A549 (cell line): ENCODE data around the gene ATP6V1B1.

Experiments used
- CHD4 ChIP-seq: fragments of 200-600 bp; sonication (generic); IDR thresholded peaks from 2 replicates; pipeline ENCODE4 v1.6.1; 2016; ENCODE audit warnings: antibody characterized with exemption, mild to moderate bottlenecking, borderline replicate concordance
- CTCF ChIP-seq: fragments of >200 bp; sonication (Bioruptor Twin); formaldehyde crosslinking; IDR thresholded peaks from 3 replicates; pipeline ENCODE4 v1.5.1; 2016

GRCh38 chr2:70964133-70964532 lies 28.4 kb downstream of the ATP6V1B1 start:
- TF ChIP-seq CHD4 = no peak
- TF ChIP-seq CTCF = no peak
